Activated CD4-positive, alpha-beta T cell treated with anti-CD3 and anti-CD28 coated beads for 48 hours (primary cell): Measurements from ENCODE around the gene ZNF76.
A peak's percentile ranks its signal among the peaks of the same experiment; 100 is the strongest.

Source experiments
- DNase-seq: peaks from one replicate; pipeline ENCODE4 v3.0.0-alpha.2; 2020

ZNF76 gene

DNA sequence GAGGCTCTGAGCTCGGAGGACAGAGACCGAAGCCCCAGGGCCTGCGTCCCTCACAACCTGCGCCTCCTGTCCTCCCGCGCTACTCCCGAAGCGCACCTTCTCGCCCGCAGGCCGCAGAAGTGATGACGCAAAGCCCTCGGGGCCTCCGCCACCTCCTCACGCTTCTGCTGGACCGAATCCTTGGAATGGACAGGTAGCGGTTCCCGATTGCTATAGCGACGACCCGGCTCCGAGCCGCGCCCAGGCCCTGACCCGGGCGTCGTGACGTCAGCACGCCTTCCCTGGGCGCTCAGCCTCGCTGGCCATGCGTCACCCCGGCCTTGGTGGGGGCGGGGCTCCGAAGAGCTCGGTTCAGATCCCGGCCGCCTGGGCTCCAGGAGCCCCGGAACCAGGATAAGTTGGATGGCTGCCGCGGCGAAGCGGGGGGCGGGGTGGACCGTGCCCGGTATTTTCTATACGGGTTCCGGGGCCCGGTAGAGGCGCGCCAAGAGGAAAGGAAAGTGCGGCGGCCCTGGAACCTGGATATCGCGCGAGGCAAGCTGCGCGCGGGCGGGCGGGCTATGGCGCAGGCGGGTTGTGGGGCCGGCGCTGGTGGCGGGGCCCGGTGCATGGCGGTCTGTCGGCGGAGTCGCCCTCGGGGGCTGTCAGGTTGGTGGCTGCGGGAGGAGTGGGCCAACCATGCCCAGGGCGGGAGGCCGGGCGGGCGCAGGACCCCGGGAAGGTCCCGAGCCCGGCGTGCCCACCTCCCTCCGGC is at the start of gene ZNF76:
TSS of gene ZNF76 (plus strand) at position 542 of the 754 bp plus-strand sequence. CDS start 21,417 bp downstream, outside the sequence.
- DNase-seq = peak; percentile 96

DNA sequence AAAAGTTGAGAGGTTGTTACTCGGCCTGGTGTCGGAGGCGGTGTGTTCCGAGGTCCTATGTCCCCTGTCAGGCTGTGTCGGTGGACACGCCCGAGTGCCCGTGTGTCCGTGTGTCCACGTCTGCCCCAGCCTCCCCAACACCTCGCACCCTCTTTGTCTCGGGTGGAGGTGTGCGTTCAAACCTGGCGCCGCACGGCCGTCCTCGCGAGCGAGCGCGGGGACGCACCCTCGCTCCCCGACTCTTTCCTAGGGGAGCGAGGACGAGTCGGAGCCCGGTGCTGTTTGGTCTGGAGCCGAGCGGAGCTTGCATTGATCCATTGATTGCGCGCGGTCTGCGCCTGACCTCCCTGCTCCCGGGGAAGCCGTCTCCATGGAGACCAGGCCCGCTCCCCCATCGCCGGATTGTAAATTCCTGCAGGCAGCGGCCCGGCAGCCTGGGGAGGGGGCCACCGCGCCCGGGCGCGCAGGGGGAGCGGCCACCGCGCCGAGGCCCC is 46.2 kb upstream of the ZNF76 start:
- DNase-seq = no peak

DNA sequence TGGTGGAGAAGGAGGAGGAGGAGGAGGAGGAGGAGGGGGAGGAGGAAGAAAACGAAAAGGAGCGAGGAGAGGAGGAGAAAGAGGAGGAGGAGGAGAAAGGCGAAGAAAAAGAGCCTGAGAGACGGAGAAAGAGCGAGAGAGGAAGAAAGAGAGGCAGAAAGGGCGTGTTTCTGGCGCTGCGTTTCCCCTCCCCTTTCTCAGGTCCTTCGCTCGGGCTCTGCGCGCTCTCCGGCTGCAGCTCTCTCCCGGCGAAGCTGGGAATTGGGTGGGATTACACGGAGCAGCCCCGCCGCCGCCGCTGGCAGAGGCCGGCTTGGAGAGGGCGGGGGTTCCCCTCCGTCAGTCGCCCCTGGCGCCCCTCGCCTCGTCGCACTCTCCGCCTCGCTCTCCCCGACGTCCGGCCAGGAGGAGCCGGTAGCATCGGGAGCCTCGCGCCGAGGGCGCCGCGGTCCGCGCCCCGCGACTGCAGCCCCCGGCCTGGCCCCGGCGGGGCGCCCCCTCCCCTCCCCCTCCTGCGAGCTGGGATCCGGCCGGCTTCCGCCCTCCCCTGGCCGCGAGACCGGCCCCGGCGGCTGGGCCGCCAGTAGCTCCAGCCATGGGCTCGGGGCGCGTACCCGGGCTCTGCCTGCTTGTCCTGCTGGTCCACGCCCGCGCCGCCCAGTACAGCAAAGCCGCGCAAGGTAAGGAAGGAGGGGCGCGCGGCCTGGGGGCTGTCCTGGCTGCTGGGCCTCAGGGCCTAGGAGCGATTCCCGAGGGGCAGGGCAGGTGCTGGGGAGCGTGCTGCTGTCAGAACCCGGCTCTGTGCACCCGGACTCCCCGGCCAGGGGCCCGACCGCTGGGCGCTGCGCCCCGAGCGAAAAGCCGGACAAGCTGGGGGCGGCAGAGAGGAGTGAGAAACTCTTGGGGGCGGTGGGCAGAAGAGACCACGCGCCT is 45.4 kb upstream of the ZNF76 start, which contains the start of gene SCUBE3:
TSS of gene SCUBE3 (plus strand) at position 133 of the 933 bp plus-strand sequence. CDS start at position 596, 463 bp downstream.
- DNase-seq = peak; percentile 13

DNA sequence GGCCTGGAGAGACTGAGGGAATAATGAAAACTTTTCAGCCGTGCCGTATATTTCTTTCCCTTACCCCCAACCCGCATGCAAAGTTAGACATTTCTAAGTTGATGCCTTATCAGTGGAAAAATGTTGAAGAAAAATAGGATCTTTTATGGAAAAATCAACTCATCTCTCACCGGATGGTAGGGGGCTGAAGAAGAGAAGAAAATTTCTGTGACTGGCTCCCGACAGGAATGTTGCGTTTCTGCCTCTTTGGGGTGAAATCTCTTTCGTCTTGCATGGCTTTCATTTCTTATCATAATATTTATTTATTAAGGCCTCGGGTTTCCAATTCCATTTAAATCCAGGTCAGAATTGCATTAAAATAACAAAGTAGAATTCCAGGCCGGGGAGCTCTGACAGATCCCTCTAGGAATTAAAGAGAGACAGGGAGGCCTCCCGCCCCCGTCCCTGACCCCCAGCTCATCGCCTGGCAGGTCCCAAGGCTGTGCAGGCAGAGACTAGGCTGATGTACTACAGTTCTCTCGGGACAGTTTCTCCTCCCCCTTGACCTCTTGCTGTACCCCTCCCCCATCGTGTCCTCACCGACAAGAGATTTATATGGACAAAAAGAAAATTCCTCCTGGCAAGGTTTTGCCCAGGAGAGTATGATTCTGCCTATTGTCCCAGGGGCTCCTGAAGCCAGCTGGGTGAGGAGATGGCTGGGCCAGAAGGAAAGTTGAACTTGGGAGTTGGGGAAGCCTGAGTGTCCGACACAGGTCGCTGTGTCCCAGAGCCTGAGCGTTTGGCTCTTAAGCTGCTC is 44.5 kb upstream of the ZNF76 start:
- no peak for DNase-seq

DNA sequence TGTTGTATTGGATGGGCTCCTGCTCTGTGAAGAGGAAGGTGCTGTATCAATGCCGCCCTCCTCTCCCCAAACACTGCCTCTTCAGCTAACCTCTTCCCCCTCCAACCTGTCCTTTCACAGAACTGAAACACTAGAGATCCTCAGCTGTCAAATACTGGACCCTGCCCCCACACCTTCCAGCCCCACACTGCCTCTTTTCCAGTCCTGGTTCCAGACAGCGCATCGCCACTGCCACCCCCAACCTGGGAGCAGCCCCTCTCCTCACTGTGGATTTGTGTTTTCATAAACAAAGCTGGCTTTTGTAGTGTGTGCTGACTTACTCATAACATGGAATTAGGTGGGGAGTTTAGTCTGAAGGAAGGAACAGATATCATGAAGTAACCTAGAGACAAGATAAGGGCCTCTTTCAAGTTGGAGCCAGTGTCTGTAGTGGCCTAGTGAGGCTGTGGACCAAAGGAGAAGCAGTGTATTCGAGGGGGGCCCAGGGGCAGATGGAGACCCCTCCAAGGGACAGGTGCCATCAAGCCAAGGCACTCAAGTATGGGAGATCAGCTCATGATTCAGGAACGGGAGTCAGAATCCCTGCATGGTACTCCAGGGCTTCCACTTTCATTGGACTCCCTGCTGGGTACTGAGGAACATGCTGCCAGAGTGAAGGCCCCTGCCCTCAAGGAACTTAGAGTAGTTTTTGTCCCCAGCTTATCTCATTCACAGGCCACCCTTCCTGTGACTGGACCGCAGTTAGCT is 43.7 kb upstream of the ZNF76 start:
- DNase-seq = no peak

DNA sequence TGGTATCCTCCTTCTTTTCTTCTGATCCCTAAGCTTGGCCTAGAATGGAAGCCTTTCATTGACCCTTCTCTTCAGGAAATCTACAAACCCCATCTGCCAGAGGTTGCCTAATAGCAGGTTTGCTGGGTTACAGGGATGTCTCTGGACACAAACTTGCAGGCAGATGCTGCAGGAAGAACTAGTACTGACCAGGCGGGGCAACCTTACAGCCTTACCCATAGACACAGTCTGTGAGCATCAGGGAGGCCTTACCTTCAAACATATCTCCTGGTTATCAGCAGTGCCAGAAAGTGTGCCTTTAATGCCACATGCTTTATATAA is 43.2 kb upstream of the ZNF76 start:
- no peak for DNase-seq

DNA sequence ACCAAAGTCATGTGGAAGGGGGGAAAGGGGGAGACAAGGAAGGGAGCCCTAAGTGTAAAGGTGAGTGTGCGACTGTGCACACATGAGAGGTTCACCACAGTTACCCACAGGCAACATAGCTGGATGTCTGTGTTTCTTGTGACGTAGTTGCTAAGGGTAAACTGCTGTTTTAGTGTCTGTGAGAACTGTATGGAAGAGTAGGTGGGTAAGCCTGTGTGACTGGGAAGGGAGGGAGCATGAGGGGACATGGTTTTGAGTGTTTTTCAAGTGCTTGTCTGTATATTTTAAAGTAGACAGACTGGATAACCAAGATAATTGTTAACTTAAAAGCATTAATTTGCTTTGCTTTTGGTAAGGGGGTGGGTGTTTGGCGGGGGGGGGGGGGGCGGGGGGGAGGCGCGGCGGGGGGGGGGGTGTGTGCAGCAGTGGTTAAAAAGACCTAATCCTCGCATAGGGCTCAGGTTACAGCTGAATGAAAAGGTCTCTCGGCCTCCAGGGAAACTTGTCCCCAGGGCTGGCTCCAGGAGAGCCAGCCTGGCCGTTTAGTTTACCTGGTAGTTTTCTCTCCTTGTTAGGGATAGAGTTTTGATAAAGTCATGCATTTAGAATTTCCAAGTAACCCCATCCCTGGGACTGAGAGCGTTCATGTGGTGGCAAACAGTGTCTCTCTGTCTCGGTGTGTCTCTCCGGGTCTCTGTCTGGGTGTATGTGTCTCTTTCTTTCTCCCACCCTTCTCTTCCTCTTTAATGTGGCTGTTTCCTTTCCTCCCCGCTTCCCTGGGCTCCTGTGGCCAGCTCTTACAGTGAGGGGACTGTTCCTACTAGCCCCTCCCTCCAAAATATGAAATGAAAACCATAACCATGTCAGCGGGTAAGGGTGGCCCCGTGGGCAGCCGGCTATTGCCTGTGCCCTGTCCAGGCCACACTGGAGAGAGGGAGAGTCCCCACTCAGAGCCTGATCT is 42.4 kb upstream of the ZNF76 start:
- no peak for DNase-seq

DNA sequence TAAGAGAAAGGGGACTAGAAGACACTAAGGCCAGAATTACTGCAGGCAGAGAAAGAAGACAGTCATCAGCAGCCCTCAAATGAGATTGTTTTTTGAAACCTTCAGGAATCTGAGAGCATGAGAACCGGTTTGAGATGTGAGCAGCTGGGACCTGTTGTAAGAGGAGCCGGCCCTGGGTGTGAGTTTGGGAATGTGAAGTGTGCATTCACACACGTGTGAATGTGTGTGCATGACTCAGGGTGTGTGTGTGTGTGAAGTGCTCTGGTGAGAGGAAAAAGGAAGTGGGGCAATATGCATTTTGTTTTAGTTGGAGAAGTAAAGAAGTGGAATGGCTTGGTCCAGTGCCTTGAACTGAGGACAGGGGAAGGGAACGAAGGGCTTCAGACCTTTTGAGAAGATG is 41.5 kb upstream of the ZNF76 start:
- no peak for DNase-seq

DNA sequence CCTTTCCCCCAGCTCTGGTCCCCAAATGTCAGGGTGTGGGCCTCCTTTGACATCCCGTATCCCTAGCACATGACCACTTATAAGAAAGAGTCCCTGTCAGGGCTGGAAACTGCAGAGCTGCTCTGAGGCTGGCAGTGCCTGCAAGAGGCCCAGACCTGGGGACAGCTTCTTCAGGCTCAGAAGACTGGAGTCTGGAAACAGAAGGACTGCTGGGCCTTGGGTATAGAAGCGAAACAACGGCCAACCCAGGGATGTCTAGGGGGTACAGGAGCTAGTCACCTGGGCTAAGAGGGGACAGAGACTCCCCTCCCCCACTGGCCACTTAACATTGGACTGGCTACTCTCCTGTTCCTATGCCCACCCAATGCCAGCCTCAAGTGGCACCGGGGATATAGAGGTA is 41.1 kb upstream of the ZNF76 start:
- DNase-seq = no peak

DNA sequence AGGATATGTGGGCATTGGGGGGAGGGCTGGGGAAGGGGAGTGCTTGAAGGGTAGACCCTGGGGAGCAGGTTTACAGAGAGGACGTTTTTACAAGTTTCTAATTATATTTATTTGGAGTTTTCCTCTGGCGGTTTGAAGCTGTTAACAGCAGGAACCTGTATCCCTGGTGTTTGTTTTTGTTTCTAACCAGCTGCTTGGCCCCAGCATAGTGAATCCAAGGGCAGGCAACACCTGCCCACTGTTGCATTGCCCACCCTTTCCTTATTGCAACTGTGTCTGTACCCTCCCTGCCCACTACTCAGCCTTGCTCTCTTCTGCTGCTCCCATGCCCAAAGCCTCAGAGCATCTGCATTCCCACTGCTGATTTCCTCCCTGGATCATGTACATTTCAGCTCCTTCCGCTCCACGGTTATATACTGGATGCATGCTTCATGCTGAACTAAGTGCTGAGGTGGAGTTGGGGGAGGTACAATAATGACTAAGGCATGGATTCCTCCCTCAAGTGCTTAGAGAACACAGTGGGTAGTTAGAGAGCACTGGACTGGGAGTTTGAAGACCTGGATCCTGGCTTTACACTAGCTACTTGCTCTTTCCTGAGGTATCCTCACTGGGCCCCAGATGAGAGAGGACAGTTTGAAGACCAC is 39.7 kb upstream of the ZNF76 start:
- DNase-seq = no peak

DNA sequence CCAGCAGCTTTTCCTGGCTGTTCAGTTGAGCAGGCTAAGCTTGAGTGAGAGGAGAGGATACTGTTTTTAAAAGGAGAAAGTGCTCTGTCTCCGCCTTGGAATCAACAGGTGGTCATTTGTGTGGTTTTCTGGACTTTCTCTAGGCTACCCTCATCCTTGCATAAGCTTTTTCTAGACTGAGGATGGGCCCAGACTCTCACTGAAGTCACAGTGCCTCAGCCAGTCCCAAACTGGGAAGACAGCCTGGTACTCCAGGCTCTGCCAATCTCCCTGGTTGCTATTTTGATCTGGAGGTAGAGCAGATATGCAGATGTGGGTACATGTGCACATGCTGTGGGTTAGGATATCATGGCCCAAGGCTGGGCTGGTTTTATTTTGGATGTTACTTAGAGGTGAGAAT is 38.8 kb upstream of the ZNF76 start:
- no peak for DNase-seq

DNA sequence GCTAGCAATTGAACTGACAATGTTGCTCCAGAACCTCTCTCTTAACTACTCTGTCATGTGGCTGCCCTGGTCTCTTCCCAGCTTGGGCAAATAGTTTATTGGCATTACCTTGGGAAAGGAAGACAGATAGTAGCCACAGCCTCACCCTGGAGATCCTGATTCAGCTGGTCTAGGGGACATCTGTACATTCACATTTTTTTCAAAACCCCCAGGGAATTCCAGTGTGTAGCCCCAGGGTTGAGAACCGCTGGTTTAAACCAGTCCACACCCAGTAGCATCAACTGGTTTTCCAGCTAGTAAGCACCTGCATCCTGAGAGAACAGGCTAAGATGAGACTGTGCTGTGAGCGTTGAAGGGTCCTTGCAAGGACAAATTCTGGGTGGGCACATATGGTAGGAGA is 36.1 kb upstream of the ZNF76 start:
- DNase-seq = no peak

DNA sequence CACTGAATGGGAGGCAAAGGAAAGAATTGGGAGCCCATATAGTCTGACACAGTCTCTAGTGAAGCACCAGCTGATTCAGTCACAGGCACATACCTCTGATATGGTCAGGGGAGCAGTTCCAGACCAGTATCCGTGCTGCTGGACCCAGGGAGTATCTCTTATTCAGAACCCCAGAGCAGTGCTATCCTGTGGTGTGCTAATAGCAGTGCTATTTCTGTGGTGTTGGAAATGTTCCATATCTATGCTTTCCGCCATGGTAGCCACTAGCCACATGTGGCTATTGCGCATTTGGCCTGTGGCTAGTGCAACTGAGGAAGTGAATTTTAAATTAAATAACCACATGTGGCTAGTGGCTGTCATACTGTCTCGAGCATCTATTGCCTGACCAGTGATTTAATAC is 34.8 kb upstream of the ZNF76 start:
- no peak for DNase-seq

DNA sequence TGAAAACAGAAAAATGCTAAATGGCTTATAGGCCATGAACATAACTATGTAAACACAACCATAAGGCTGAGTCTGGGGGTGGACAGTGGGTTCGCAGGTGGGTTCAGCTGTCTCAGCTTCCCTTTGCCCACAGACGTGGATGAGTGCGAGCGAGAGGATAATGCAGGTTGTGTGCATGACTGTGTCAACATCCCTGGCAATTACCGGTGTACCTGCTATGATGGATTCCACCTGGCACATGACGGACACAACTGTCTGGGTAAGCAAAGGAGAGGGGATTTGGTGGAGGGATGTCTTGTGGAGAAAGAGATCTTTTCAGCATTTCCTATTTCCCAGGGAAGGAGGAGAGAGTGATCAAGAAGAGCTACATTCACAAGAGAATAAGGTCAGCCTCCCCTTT is 31.1 kb upstream of the ZNF76 start:
- no peak for DNase-seq

DNA sequence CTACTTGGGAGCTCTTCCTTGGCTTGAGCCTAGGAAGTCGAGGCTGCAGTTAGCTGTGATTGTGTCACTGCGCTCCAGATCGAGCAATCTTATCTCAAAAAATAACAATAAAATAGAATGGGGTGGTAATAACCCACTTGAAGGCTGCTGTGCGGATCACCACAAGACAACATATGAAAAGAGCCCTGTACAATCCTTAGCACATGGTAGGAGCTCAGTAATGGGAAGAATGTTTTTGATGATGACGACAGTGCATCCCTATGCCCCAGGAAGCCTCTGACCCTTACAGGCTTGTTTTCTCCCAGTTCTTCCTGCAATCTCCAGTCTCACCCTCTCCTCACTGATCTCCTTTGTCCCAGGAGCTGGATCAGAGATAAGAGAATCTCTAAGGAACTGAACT is 30.2 kb upstream of the ZNF76 start:
- DNase-seq = no peak

DNA sequence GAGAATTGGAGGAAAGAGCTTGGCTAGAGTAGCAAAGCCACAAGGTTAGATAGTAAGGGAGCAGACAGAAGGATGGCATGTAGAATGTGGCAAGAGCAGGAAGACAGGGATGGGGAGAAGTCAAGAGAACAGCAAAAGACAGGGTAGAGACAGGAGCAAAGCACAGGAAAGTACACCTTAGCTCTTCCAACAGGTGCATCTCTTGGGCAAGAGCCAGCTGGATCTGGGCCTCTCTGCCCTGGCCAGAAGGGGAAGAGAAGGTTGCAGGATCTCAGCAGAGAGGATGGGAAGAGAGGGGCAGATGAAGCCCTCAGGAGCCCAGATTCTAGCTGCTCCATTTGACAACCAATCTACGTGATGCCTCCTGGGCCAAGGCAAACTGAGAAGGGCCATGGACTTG is 29.0 kb upstream of the ZNF76 start:
- no peak for DNase-seq

DNA sequence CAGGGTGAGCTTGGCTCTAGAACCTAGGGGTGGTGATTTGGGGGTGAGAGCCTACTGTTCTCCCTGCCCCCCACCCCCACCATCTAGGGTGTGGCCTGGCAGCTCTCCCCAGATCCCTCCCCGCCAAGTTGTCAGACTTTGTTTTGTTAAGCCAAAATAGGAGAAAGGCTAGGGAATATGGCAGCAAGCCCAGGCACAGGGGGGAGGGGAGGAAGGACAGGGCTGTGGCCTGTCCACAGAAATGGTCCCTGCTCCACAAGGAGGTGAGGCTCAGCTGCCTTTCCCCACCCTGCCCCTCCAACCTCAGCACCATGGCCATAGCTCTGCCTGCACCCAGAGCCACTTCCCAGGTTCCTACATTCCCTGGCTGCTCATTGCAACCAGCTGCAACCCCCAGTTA is 28.6 kb upstream of the ZNF76 start:
- no peak for DNase-seq

DNA sequence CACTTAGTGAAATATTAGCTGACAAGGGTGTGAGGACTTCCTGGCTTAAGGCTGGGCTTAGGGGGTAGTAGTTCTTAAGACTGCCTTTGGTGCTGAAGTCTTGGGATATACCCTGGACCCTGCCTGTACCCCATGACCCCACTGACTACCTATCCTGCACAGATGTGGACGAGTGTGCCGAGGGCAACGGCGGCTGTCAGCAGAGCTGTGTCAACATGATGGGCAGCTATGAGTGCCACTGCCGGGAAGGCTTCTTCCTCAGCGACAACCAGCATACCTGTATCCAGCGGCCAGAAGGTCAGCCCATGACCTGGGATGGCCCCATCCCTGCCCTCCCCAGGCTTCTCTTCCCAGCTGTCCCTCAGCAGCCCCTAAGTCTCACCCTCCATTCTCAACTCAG is 28.0 kb upstream of the ZNF76 start:
- no peak for DNase-seq

DNA sequence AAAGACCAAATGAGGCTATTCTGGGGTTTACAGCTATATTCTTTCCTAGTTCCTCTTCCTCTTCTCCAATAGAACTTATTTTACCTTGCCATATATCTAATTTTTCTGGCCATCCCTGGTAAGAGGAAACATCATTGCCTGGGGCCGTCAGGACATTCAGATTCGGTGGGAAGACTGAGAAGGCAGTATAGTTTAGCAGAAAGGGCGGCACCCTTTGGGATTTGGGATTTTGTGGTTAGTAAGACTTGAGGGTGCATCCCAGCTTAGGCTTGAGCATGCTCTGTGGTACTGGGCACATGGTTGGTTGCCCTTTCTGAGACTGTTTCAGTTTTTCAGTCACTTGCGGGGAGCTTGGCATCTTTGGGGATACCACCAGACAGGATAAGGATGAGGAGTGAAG is 24.6 kb upstream of the ZNF76 start:
- DNase-seq = no peak

DNA sequence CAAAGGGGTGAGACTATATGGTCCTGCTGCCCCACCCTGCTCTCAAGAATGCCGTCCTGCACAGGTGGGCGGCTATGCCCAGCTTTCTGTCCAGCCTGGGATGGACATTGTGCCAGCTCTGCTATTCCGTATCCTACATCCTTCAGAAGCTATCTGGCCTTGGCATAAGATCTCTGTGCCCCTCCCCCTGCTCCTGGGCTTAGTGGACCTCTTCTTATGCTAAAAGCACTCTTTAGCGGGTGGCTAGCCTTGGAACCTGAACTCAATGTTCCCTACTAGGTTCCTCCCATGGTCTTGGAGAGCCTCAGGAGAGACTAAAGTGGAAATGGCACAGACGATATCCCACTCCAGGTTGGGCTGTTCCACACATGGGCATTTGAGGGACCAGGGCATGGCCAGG is 23.3 kb upstream of the ZNF76 start:
- no peak for DNase-seq

DNA sequence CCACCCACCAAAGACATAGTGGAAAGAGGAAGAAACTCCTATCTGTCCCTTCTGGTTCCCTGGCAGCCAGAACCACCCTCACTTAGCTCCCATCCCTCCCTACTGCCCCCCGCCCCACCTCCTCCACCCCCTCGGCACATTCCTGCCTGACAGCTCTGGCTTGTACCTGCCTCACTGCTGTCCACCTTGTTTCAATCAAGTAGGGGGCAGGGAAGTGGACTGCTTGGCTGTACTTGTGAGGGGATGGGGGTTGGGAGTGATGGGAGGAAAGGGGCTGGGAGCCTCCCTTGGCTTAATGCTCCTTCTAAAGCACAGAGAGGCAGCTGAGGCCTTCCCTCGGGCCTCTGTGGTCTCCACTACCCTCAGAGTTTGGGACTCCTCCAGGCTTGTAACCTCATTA is 22.1 kb upstream of the ZNF76 start:
- no peak for DNase-seq
